Mesodermal cell (in vitro differentiated cells): Measurements from ENCODE around the gene TMC8.
"Not testable (repeated sequence)": the region's sequence is repeated elsewhere in the genome, so short reads cannot be mapped to it uniquely, and the experiment has no call there.

Experiments
- H3K27ac ChIP-seq: 2 replicates; pipeline ENCODE4 v1.7.0; 2013; ENCODE audit warnings: mild to moderate bottlenecking, low read depth, low read length, moderate library complexity; ENCODE audit not compliant: severe bottlenecking
- H3K36me3 ChIP-seq: 2 replicates; pipeline ENCODE4 v1.7.1; 2013; ENCODE audit warnings: mild to moderate bottlenecking, low read length, moderate library complexity; ENCODE audit not compliant: control insufficient read depth, insufficient read depth
- H3K4me1 ChIP-seq: one replicate; pipeline ENCODE4 v1.7.1; 2013; ENCODE audit warnings: mild to moderate bottlenecking, low read length; ENCODE audit not compliant: insufficient read depth, control insufficient read depth, poor library complexity, severe bottlenecking
- H3K4me3 ChIP-seq: 2 replicates; pipeline ENCODE4 v1.7.0; 2013; ENCODE audit warnings: low read length, control low read depth, mild to moderate bottlenecking; ENCODE audit not compliant: insufficient read depth, poor library complexity, severe bottlenecking; ENCODE audit errors: extremely low read depth
- H3K9me3 ChIP-seq: 2 replicates; pipeline ENCODE4 v1.7.1; 2013; ENCODE audit warnings: mild to moderate bottlenecking, low read length, moderate library complexity; ENCODE audit not compliant: control insufficient read depth
- WGBS, 2 experiments: methylation state at CpG; one replicate each; pipeline ENCODE4 v1.1.5; 2013; ENCODE audit warnings: missing lambda C conversion rate in 2 of 2; ENCODE audit not compliant: insufficient coverage in 2 of 2; 5-methylcytosine and 5-hydroxymethylcytosine counted together

TMC8 gene

DNA sequence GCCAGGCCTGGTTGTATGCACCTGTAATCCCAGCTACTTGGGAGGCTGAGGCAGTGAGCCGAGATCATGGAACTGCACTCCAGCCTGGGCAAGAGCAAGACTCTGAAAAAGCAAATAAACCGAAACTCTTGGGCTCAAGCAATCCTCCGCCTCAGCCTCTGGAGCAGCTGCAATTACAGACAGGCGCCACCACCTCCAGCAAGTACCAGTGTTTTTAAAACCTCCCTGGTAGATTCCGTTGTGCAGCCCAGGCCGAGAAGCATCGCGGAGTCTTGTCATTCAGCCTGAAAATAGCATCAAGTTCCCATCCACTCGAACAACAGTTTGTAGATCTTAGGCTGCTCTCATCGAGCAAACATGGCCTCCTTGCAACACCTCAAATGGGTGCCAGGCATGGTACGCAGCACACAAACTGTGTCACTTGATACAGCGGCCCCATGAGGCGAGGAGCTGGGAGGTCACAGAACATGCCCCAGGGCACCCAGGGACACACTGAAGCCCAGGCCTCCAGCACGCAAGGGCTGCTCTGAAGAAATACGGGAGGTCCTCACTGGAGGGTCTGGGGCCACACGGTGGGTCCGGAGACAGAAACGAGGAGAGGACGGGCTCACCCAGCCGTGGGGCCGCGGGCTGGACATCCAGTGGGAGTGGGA is 20.1 kb upstream of the TMC8 start:
- H3K36me3 ChIP-seq = peaks cover 74% of the 10 kb centered on the region
- no peaks in the 10 kb centered on the region for H3K9me3 ChIP-seq
- H3K27ac ChIP-seq = no peak overlapping the region
- no peak overlapping the region for H3K4me3 ChIP-seq
- peaks cover 6% of the 10 kb centered on the region for H3K4me1 ChIP-seq
- WGBS, 2 experiments = 95 to 98% methylated on average over 22 of the region's 22 CpGs

DNA sequence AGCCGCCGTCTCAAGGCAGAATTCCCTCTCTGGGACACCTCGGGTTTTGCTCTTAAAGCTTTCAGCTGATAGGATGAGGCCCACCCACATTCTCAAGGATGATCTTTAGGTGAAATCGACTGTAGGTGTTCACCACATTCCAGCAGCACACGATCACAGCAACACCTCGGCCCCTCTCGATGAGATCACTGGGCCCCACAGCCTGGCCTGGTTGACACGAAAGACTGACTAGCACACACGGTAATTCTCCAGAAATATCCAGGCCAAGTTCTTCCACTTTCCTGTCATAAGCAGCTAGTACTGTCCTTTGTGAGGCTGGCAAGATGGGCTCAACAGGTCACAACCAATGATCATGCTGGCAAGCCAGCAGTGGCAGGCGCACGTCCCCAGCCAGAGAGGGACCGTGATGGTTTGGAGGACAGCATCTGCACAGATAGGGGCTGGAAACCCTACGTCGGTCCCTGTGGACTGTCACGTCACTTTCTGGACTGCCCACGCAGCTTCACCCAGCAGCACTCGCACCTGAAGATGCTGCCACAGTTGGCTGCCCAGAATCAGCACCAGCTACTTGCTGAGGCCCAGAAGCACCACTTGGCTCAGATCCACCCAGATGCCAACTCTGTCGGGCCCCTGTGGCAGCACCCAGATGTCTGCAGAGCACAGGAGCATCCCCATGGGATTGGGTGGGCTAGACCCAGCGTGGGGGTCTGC is 19.4 kb upstream of the TMC8 start:
- H3K4me3 ChIP-seq = no peak overlapping the region
- no peaks in the 10 kb centered on the region for H3K9me3 ChIP-seq
- no peak overlapping the region for H3K27ac ChIP-seq
- peaks cover 78% of the 10 kb centered on the region for H3K36me3 ChIP-seq
- whole genome bisulfite sequencing, 2 experiments = 94 to 97% methylated on average over 17 to 19 of the region's 19 CpGs
- H3K4me1 ChIP-seq = peaks cover under 1% of the 10 kb centered on the region

DNA sequence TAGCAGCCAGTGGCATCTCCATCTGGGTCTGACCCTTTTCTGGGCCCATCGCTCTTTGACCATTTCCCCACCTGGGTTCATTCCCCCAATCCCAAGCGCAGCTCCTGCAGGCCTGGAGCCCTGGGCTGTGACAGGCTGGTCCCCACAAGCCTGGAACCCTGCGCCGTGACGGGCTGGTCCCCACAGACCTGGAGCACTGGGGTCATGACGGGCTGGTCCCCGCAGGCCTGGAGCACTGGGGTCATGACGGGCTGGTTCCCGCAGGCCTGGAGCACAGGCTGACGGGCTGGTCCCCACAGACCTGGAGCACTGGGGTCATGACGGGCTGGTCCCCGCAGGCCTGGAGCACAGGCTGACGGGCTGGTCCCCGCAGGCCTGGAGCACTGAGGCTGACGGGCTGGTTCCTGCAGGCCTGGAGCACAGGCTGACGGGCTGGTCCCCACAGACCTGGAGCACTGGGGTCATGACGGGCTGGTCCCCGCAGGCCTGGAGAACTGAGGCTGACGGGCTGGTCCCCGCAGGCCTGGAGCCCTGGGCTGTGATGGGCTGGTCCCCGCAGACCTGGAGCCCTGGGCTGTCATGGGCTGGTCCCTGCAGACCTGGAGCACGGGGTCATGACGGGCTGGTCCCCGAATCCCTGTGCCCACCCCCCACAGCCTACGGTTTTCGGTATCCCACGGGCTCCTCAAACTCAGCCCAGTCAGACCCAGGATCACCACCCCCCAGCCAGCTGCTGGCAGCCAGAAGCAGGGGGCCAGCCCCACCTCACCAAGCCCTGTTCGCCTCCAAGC is 18.6 kb upstream of the TMC8 start:
- Histone ChIP-seq H3K36me3 (peaks cover 84% of the 10 kb centered on the region), H3K4me3 (no peak overlapping the region), H3K27ac (no peak overlapping the region), H3K9me3 (no peaks in the 10 kb centered on the region), H3K4me1 (no peaks in the 10 kb centered on the region)
- 91 to 97% methylated on average over 24 to 27 of the region's 28 CpGs for WGBS, 2 experiments

DNA sequence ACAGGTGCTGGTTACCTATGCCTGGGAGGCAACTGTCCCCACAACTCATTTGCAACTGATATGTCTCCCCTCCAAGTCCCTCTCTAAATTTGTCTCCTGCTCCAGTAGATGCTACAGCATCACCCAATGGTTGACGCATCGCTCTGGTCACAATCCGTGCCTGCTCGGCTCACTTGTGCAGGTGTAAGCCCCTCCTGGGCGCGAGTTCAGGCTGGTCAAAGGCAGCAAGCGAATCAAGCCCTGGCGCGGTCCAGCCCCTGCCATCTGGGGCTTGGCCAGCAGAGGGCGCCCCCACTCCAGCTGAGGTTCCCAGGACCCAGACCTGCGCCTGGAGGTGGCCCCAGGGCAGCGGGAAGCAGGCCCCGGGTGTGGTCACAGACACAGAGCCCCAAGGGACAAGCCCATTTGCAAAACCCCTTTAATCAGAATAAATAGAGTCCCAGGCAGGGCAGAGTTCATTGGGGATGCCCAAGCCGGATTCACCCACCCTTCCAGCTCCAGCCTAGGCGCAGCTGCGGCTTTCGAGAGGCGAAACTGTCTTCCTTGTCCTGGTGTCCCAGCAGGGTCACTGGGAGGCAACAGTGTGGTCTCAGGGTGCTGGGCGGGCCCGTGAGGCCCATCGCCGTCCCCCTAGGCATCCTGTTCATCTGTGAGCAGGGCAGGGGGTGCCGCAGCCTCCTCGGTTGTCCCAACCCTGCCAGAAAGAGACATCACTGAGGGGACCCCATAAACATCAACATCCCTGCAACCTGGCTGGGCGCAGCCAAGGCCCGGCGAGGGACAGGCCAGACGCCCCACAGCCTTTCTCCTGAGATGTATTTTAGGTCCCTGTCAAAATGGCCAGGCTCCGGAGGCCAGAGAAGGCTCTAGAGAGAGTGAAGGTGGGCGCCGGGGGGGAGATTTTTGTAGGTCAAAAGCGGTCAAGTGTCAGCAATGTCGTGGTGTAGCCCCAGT is 17.8 kb upstream of the TMC8 start:
- Histone ChIP-seq H3K27ac (no peak overlapping the region), H3K36me3 (peaks cover 88% of the 10 kb centered on the region), H3K9me3 (no peaks in the 10 kb centered on the region), H3K4me1 (no peaks in the 10 kb centered on the region), H3K4me3 (no peak overlapping the region)
- 71 to 77% methylated on average over 27 of the region's 33 CpGs for WGBS, 2 experiments

DNA sequence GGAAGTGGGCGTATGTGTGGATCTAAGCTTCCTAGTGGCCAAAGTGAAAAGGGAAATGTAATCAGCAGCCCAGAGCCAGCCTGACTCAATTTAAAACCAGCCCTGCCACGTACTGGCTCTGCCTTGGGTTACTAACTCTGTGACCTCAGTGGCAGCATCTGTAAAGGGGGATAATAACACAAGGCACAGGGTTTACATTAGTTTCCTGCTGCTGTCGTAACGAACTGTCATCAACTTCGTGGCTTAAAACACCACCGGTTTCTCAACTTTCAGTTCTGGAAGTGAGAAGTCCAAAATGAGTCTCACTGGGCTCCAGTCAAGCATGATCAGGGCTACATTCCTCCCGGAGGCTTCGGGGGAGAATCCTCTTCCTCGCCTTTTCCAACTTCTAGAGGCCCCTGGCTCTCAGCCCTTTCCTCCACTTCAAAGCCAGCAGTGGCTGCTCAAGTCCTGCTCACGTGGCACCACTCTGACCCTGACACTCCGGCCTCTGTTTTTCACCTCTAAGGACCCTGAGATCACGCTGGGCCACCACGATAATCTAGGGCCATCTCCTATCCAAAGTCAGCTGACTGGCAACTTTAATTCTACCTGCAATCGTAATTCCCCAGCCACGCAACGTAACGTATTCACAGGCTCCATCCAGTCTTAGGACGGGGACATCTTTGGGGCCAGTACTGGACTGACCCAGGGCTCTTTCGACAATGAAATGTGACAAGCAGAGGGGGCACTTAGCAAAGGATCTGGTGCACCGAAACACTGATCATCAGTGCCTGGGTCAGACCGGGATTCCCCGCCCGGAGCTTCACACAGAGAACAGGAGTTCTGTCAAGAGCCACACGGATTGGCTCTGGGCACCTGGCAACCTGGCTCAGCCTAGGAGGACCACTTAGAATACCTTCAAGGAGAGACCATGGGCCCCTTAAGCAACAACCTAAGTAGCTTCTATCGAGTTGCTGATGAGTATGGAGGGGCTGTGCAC is 16.5 kb upstream of the TMC8 start:
- peaks cover 84% of the 10 kb centered on the region for H3K36me3 ChIP-seq
- no peaks in the 10 kb centered on the region for H3K9me3 ChIP-seq
- H3K27ac ChIP-seq = no peak overlapping the region
- no peak overlapping the region for H3K4me3 ChIP-seq
- no peaks in the 10 kb centered on the region for H3K4me1 ChIP-seq
- 95 to 98% methylated on average over 25 of the region's 25 CpGs for WGBS, 2 experiments

DNA sequence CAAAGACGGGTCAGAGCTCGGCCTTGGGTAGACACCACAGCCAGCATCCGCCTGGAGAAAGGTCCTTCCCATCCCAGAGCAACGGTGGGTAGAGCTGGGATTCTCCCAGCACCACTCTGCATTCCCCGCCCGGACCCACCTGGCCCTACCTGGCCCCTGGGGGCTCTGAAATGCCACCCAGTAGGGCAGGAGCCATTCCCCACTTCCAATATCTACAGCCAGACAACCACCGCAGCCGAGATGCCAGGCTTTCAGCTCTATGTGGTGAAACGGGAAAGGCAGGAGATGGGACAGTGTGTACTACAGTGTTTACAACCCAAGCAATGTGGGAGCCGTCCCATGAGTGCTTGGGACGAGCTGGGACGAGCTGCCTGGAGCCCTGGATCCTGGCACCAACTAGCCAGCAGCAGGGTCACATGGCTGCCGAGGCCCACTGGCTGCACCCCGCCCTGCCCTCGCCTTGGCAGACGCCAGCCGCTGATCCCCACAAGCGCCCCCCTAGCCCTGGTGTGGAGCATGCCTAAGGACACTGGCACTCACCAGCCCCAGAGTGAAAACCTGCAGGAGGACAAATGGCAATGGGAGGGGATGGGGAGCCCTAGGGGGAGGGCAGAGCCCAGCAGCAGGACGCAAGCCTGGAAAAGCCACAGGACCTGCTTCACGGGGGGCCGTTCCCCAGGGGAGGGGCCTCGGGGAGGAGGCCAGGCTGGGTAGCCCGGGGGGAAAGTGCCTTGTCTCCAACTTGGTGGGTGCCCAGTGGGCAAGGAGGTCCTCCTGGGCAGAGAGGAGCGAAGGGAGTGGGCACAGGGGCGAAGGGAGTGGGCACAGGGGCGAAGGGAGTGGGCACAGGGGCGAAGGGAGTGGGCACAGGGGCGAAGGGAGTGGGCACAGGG is 15.5 kb upstream of the TMC8 start:
- Histone ChIP-seq H3K4me3 (no peak overlapping the region), H3K36me3 (peaks cover 85% of the 10 kb centered on the region), H3K27ac (no peak overlapping the region), H3K9me3 (no peaks in the 10 kb centered on the region), H3K4me1 (no peaks in the 10 kb centered on the region)
- 93 to 99% methylated on average over 17 to 22 of the region's 28 CpGs for WGBS, 2 experiments

DNA sequence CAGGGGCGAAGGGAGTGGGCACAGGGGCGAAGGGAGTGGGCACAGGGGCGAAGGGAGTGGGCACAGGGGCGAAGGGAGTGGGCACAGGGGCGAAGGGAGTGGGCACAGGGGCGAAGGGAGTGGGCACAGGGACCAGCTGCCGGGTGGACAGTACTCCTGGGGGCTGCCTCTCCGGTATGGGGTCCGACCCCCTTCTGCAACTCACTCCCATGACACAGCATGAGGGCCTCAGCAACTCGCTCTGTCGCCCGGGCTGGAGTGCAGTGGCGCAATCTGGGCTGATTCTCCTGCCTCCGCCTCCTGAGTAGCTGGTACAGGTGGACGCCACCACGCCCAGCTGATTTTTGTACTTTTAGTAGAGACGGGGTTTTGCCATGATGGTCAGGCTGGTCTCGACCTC is 14.8 kb upstream of the TMC8 start:
- H3K9me3 ChIP-seq, H3K4me3 ChIP-seq, H3K4me1 ChIP-seq, H3K27ac ChIP-seq: not testable (repeated sequence)
- peaks cover 85% of the 10 kb centered on the region for H3K36me3 ChIP-seq
- WGBS, 2 experiments = 92 to 98% methylated on average over 12 to 14 of the region's 18 CpGs

DNA sequence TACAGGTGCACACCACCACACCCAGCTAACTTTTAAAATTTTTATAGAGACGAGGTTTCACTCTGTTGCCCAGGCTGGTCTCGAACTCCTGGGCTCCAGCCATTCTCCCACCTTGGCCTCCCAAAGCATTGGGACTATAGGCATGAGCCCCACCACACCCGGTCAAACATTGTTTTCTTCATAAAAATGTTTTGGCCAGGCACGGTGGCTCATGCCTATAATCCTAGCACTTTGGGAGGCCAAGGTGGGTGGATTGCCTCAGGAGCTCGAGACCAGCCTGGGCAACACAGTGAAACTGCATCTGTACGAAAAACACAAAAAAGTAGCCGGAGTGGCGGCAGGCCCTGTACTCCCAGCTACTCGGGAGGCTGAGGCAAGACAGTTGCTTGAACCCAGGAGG is 14.2 kb upstream of the TMC8 start:
- H3K4me3 ChIP-seq = no peak overlapping the region
- no peak overlapping the region for H3K27ac ChIP-seq
- no peaks in the 10 kb centered on the region for H3K4me1 ChIP-seq
- peaks cover 82% of the 10 kb centered on the region for H3K36me3 ChIP-seq
- 96 to 99% methylated on average over 9 of the region's 9 CpGs for WGBS, 2 experiments
- no peaks in the 10 kb centered on the region for H3K9me3 ChIP-seq
